WERI-Rb-1 (cell line): ENCODE measurements around the gene CKMT2.
"Not testable (repeated sequence)": the region's sequence is repeated elsewhere in the genome, so short reads cannot be mapped to it uniquely, and the experiment has no call there.

Experiments used
- DNase-seq: peaks from one replicate; pipeline ENCODE4 v3.0.0-alpha.2; 2020
- H3K27ac ChIP-seq: fragments of 250-450 bp; sonication (Bioruptor Pico); 2 replicates; pipeline ENCODE4 v1.5.1; 2020; ENCODE audit warnings: mild to moderate bottlenecking, moderate library complexity
- H3K27me3 ChIP-seq: fragments of 250-450 bp; sonication (Bioruptor Pico); 2 replicates; pipeline ENCODE4 v1.5.1; 2021; ENCODE audit warnings: mild to moderate bottlenecking, low read depth, moderate library complexity; ENCODE audit not compliant: insufficient read depth, severe bottlenecking
- H3K36me3 ChIP-seq: fragments of 250-450 bp; sonication (Bioruptor Pico); 2 replicates; pipeline ENCODE4 v1.5.1; 2020; ENCODE audit warnings: mild to moderate bottlenecking, moderate library complexity
- H3K4me3 ChIP-seq: 2 replicates; pipeline ENCODE4 v1.5.1; 2011; ENCODE audit warnings: low read depth, mild to moderate bottlenecking, control low read depth, low read length
- H3K9me3 ChIP-seq: fragments of 250-450 bp; sonication (Bioruptor Pico); 2 replicates; pipeline ENCODE4 v1.5.1; 2021; ENCODE audit warnings: mild to moderate bottlenecking, moderate library complexity; ENCODE audit not compliant: severe bottlenecking
- CTCF ChIP-seq: IDR thresholded peaks from 2 replicates; pipeline ENCODE4 v1.5.1; 2011; ENCODE audit warnings: low read depth, mild to moderate bottlenecking, control low read depth, inconsistent platforms, low read length

CKMT2 gene

GRCh38 chr5:81252904-81253303, 19.8 kb downstream of the CKMT2 start:
- H3K9me3 ChIP-seq, result no peaks in the 10 kb centered on the region
- TF ChIP-seq CTCF, result no peak

GRCh38 chr5:81253875-81254274, 20.8 kb downstream of the CKMT2 start:
- no peak for TF ChIP-seq CTCF
- no peaks in the 10 kb centered on the region for H3K9me3 ChIP-seq

More at GRCh38 chr5:81252904-81253303, 19.8 kb downstream of the CKMT2 start:
- no peaks in the 10 kb centered on the region for H3K27me3 ChIP-seq
- no peak overlapping the region for H3K27ac ChIP-seq
- no peak for DNase-seq
- H3K36me3 ChIP-seq, result peaks cover 8% of the 10 kb centered on the region; the same call in 1 of the 2 replicates
- H3K4me3 ChIP-seq, result no peak overlapping the region

GRCh38 chr5:81254886-81255559, 21.9 kb downstream of the CKMT2 start:
- no peak for TF ChIP-seq CTCF
- Histone ChIP-seq H3K36me3 (peaks cover 4% of the 10 kb centered on the region; the same call in 1 of the 2 replicates), H3K27ac (no peak overlapping the region), H3K9me3 (no peaks in the 10 kb centered on the region), H3K4me3 (no peak overlapping the region), H3K27me3 (no peaks in the 10 kb centered on the region)
- DNase-seq, result no peak

More at GRCh38 chr5:81253875-81254274, 20.8 kb downstream of the CKMT2 start:
- H3K36me3 ChIP-seq, result peaks cover 8% of the 10 kb centered on the region; the same call in 1 of the 2 replicates
- H3K4me3 ChIP-seq, result no peak overlapping the region
- H3K27me3 ChIP-seq, result no peaks in the 10 kb centered on the region
- no peak overlapping the region for H3K27ac ChIP-seq
- DNase-seq, result no peak

GRCh38 chr5:81256766-81257165, 23.6 kb downstream of the CKMT2 start:
- H3K36me3 ChIP-seq, result no peaks in the 10 kb centered on the region
- no peak overlapping the region for H3K4me3 ChIP-seq
- no peak for DNase-seq
- no peak for TF ChIP-seq CTCF
- H3K27me3 ChIP-seq, result no peaks in the 10 kb centered on the region
- no peak overlapping the region for H3K27ac ChIP-seq
- H3K9me3 ChIP-seq, result no peaks in the 10 kb centered on the region

- H3K4me3 ChIP-seq, H3K9me3 ChIP-seq, H3K36me3 ChIP-seq, H3K27ac ChIP-seq, DNase-seq, H3K27me3 ChIP-seq: not testable (repeated sequence)
Measured at GRCh38 chr5:81262796-81263195, 29.7 kb downstream of the CKMT2 start.

- Histone ChIP-seq H3K4me3 (no peak overlapping the region), H3K9me3 (peaks cover 2% of the 10 kb centered on the region), H3K36me3 (no peaks in the 10 kb centered on the region), H3K27me3 (no peaks in the 10 kb centered on the region), H3K27ac (no peak overlapping the region)
- no peak for TF ChIP-seq CTCF
- no peak for DNase-seq
Measured at GRCh38 chr5:81265101-81265500, 32.0 kb downstream of the CKMT2 start.
